Tibial nerve (tissue), 3 donors: ENCODE measurements around the gene RCAN1.

ENCODE experiments used
- POLR2A ChIP-seq, 2 donors: fragments of 450-650 bp; IDR thresholded peaks; one replicate each; pipeline ENCODE4 v1.6.1; 2017; ENCODE audit warnings: antibody characterized with exemption in 2 of 2, mild to moderate bottlenecking in 2 of 2, moderate library complexity in 2 of 2
- TF ChIP-seq, protein P1 (sequence below), 5 experiments: fragments of 200-600 bp in 3 of 5; fragments of 450-650 bp in 2 of 5; sonication (generic) in 3 of 5; IDR thresholded peaks; one replicate each; pipeline ENCODE4 v1.5.1; 2016 to 2019; ENCODE audit warnings: antibody characterized with exemption in 5 of 5, mild to moderate bottlenecking in 3 of 5, moderate library complexity in 2 of 5

DNA sequence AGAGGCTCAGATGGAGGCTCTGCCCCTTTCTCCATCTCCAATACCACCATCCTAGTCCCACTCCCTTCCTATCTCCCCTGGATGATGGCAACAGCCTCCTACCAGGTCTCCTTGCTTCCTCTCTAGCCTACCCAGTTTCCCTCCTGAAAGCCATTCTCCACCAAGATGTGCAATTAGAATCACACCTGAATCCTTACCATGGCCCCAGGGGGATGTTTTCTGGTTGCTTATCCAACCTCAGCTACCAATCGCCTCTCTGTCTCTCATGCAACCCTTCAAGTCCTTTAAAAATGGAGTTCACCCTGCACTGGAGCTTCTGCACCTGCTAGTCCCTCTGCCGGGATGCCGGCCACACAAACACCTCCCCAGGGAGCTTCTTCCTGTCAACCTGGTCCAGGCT is 2.9 kb downstream of the RCAN1 start:
- TF ChIP-seq, protein P1, sequence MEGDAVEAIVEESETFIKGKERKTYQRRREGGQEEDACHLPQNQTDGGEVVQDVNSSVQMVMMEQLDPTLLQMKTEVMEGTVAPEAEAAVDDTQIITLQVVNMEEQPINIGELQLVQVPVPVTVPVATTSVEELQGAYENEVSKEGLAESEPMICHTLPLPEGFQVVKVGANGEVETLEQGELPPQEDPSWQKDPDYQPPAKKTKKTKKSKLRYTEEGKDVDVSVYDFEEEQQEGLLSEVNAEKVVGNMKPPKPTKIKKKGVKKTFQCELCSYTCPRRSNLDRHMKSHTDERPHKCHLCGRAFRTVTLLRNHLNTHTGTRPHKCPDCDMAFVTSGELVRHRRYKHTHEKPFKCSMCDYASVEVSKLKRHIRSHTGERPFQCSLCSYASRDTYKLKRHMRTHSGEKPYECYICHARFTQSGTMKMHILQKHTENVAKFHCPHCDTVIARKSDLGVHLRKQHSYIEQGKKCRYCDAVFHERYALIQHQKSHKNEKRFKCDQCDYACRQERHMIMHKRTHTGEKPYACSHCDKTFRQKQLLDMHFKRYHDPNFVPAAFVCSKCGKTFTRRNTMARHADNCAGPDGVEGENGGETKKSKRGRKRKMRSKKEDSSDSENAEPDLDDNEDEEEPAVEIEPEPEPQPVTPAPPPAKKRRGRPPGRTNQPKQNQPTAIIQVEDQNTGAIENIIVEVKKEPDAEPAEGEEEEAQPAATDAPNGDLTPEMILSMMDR (IDR thresholded peaks at IDR 0.05): no peak
- TF ChIP-seq POLR2A (IDR thresholded peaks at IDR 0.05): no peak
